Renal cortex interstitium (tissue), 11 donors: ENCODE measurements around the gene ZFP57. TPM values are rescaled to one million over a fixed set of nuclear protein-coding genes. Genes with fewer than 3 reads are reported as not detected.
A peak's percentile ranks its signal among the peaks of the same experiment; 100 is the strongest.
"Not testable (repeated sequence)": the region's sequence is repeated elsewhere in the genome, so short reads cannot be mapped to it uniquely, and the experiment has no call there.

Source experiments
- DNase-seq, 11 donors: peaks; one replicate each; pipeline ENCODE4 v3.0.0-alpha.2; 2013; ENCODE audit warnings: low read depth in 9 of 11, low spot score in 4 of 11; ENCODE audit errors: extremely low read depth in 1 of 11
- polyA plus RNA-seq, 3 donors: library from polyadenylated mRNA; unstranded; fragments of 120-200 nt; gene quantifications; one replicate each; pipeline ENCODE4 v1.2.1, GENCODE V29; 2013; ENCODE audit not compliant: insufficient read length in 3 of 3

Gene ZFP57
- polyA plus RNA-seq, 3 donors = 0.22 to 0.28 TPM; not detected in 1

DNA sequence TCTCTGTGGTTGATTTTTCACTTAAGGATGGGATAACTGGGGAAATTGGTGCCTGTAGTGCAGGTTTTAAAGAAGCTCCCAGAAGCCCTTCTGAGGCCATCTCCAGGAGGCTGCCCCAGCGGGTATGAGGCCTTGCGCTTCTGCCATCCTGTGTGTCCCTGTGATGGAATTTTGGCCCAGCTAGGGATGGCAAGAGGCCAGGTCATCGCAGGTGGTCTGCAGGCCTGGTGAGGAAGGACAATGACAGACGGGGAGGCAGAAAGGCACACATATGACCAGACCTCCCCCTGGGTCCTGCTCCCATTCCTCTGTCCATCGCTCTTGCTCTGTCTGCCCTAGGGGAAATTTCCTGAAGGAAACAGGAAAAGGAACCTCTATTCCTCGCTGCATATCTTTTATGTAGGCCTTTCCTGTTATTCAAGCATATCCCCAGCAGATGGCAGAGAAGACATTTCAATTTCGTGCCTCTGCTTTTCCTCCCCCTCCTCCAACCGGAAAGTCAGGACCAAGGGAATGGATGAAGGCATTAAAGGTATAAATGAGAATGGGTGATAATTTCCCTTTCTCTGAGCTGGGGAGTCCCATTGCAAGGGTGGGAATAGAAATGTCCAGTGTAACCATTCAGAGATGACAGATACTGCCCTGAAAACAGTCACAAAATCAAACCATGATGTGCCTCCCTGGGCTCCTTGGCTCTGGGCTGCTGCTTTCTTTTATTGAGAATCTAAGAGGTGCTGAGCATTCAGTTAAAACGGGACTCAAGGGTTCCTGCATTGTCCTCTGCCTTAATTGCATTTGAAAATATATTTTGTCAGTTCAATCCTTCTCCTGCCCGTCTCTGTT, 24.7 kb upstream of the ZFP57 start:
- peak in 7 of 11 donors; percentile 9 to 35 (median 31) for DNase-seq

DNA sequence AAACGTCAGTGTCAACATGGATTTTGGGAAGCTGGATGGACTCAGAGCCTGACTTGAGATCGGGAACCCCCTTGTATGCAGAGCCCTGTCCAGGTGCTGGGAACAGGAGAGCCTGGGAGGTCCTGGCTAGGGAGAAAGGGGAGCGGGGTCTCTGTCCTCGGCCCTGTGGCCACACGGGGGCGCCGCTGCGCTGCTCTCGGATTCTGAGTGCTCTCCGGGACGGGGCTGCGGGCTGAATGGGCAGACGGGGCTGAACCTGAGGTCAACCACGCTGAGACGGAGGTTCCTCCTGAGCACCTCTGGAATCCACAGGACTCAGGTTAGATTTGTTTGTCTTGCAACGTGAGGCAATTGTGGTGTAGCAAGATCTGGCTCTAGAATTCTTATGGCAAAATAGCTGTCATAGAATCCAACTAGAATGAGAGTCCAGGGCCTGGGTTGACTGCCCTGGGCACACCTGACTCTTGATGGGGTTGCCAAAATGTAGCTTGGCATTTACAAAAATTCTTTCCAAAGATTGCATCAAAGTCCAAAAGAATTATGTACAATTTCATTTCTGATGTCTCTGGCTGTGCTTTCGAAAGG, 21.7 kb upstream of the ZFP57 start:
- no peak for DNase-seq

GRCh38 chr6:29696147-29697125, 15.5 kb upstream of the ZFP57 start:
- no peak for DNase-seq

GRCh38 chr6:29694637-29695036, 13.7 kb upstream of the ZFP57 start:
- no peak for DNase-seq

- DNase-seq = no peak
Measured at GRCh38 chr6:29685718-29686326, 4.9 kb upstream of the ZFP57 start.

- no peak for DNase-seq
Measured at GRCh38 chr6:29681811-29682210, 859 bp upstream of the ZFP57 start.

GRCh38 chr6:29680416-29680815, 536 bp downstream of the ZFP57 start:
- no peak for DNase-seq

DNA sequence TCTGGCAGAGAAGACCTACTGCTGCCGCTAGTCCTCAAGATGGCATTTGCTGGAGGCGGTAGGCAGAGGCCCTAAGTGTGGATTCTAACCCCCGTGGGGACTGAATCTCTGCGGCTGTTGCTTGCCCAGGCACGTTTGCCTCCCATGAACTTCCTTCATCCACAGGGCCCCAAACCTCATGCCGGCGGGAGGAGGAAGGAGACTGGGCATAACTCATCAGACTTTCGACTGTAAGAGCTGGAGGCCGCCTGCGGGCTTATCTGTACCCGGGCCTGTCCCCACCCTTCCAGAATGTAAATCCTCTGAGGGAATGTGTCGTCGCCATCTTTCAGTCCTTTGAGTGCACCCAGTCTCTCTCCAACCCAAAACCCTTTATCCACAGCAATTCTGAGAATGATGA, 990 bp downstream of the ZFP57 start:
- DNase-seq = no peak

DNA sequence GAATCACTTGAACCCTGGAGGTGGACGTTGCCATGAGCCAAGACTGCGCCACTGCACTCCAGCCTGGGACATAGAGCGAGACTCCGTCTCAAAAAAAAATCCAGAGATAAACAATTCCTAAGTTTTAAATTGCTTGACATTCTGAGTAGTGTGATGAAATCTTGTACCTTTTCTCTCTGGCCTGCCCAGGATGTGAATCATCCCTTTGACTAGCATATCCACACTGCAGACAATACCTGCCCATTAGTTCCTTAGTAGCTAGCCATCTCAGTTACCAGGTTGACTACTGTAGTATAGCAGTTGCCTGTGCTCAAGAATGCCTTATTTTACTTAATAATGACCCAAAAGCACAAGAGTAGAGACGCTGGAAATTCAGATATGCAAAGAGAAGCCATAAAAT, 2.8 kb downstream of the ZFP57 start:
- DNase-seq = no peak

DNA sequence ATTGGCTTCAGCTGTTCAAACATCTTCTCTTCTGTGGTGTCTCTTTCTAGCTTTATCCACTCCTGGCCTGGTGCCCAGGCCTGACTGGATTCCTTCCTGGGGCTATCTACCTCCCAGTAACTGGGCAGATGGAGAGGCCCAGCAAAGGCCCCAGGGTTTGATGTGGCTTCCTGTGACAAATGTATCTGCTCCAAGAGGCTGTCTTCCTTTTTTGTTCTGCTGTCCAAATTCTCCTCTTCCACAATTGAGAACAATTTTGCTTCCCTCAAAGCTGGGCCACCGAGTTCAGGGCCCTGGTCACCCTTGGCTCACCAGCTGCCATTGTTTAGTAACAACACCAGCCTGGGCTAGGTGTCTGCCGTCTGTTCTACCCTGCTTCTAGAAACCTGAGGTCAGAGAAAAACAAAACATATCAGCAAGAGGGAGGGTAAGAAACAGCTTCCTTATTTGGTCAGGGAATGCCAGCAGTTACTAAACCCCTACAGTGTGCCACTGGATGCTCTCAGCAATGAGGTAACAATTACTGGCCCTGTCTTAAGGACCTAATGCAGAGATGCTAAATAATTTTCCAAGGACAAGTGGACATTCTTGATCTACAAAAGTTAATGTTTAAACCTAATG, 3.9 kb downstream of the ZFP57 start:
- DNase-seq = no peak

DNA sequence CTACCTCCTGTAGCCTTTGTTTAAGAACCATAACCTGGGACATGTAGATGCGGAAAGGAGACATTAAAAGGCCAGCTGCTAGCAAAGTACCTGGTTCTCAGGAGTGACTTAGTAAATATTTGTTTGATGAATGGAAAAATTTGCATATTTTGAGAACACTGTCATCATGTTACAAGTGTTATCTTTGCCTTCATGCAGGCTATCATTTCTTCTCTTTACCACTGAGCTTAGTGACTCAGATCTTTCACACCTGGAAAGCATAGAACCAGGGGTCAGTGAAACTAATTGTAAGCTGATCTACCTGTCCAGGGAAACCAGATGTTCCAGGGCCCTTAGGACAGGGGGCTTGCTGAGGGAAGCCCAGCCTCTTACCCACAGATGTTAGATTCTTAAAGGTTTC, 5.4 kb downstream of the ZFP57 start:
- DNase-seq = no peak

- no peak for DNase-seq
Measured at GRCh38 chr6:29674008-29674407, 6.9 kb downstream of the ZFP57 start.

DNA sequence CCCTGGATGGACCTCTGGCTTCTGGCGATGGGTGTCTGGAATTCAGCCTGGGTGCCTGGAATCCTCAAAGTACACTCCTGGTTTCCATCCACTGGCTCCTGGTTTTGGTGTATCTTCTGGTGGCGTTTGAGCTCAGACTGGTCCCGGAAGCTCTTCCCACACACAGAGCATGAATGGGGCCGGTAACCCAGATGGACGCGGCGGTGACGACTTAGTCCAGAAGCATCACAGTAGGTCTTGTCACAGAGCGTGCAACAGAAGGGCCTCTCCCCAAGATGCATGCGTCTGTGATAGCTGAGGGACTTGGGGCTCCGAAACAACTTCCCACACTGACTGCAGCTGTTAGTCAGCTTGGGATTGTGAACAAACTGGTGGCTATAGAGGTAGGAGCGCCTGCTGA, 7.8 kb downstream of the ZFP57 start:
- DNase-seq = no peak

DNA sequence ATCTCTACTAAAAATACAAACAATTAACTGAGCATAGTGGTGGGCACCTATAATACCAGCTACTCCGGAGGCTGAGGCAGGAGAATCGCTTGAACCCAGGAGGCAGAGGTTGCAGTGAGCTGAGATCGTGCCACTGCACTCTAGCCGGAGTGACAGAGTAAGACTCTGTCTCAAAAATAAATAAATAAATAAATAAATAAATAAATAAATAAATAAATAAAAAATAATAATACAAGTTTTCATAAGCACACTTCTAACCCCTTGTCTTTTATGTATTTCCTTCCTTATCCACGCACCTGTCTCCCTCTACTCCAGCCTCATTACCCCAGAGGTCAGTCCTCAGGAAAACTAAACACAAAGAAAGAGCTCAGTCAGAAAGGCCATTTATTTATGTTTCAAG, 8.8 kb downstream of the ZFP57 start:
- not testable (repeated sequence) for DNase-seq

- no peak for DNase-seq
Measured at GRCh38 chr6:29671026-29671425, 9.9 kb downstream of the ZFP57 start.

GRCh38 chr6:29667158-29667557, 13.8 kb downstream of the ZFP57 start:
- DNase-seq = no peak

- no peak for DNase-seq
Measured at GRCh38 chr6:29666826-29667130, 14.2 kb downstream of the ZFP57 start.

DNA sequence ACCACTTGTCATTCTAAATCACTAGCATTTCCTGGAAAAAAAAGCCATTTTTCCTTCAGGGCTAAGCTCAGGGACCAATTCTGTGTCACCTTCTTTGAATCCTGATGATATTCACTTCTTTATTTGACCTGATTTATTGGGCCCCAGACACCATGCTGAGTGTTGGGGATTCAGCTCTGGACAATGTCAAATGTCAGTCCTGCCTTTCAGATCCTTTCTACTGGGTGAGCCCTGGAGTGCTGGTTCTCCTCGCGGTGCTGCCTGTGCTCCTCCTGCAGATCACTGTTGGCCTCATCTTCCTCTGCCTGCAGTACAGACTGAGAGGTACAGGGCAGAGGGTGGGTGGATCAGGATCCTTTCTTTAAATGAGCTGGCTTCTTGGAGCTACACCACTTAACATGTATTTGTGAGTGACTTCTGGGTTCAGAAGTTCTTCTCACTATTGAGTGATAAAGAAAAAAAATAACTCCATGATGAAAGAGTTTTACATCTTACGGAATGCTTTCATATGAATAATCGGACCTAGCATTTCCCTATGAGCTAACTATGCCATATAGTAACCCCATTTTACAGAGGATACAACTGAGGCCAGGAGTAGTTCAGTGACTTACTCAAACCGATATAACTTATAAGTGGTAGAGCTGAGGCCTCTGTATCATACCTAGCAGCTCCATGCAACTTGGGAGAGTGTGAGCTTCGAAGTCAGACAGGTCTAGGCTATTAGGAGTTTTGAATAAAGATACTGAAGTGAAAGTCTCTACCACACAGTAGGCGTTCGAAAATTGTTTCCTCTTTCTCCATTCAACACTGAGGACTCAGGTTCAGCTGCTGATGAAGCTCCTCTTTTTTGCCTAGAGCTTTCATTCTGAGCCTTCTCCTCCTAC, 14.8 kb downstream of the ZFP57 start:
- no peak for DNase-seq
